Measurements from ENCODE around the gene SNTA1. TPM values are rescaled to one million over a fixed set of nuclear protein-coding genes. Genes with fewer than 3 reads are reported as not detected.
"Not testable (repeated sequence)": the region's sequence is repeated elsewhere in the genome, so short reads cannot be mapped to it uniquely, and the experiment has no call there.

Gene SNTA1
- total RNA-seq, 4 donors from 2014 or later, result 12.3 to 27.6 (median 20.6) TPM

- intact Hi-C loops (cut with DNase I; ENCODE audit: low total_unique reads), result no loop called here
- H3K9me3 ChIP-seq, result no peaks in the 10 kb centered on the region
- peak in 1 of 2 donors; percentile 24 for DNase-seq
- H3K4me3 ChIP-seq, result no peak overlapping the region
- H3K27ac ChIP-seq, result peak overlapping the region in 1 of 2 donors; percentile 25
- no peaks in the 10 kb centered on the region for H3K27me3 ChIP-seq
- no peaks in the 10 kb centered on the region for H3K36me3 ChIP-seq
- no peak for TF ChIP-seq POLR2A (IDR thresholded peaks at IDR 0.05)
- TF ChIP-seq, protein P1, sequence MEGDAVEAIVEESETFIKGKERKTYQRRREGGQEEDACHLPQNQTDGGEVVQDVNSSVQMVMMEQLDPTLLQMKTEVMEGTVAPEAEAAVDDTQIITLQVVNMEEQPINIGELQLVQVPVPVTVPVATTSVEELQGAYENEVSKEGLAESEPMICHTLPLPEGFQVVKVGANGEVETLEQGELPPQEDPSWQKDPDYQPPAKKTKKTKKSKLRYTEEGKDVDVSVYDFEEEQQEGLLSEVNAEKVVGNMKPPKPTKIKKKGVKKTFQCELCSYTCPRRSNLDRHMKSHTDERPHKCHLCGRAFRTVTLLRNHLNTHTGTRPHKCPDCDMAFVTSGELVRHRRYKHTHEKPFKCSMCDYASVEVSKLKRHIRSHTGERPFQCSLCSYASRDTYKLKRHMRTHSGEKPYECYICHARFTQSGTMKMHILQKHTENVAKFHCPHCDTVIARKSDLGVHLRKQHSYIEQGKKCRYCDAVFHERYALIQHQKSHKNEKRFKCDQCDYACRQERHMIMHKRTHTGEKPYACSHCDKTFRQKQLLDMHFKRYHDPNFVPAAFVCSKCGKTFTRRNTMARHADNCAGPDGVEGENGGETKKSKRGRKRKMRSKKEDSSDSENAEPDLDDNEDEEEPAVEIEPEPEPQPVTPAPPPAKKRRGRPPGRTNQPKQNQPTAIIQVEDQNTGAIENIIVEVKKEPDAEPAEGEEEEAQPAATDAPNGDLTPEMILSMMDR (IDR thresholded peaks at IDR 0.05), result no peak
- peaks cover 0 to 5% of the 10 kb centered on the region in 2 donors for H3K4me1 ChIP-seq
Measured at GRCh38 chr20:33433465-33434234, 9.9 kb downstream of the SNTA1 start.

DNA sequence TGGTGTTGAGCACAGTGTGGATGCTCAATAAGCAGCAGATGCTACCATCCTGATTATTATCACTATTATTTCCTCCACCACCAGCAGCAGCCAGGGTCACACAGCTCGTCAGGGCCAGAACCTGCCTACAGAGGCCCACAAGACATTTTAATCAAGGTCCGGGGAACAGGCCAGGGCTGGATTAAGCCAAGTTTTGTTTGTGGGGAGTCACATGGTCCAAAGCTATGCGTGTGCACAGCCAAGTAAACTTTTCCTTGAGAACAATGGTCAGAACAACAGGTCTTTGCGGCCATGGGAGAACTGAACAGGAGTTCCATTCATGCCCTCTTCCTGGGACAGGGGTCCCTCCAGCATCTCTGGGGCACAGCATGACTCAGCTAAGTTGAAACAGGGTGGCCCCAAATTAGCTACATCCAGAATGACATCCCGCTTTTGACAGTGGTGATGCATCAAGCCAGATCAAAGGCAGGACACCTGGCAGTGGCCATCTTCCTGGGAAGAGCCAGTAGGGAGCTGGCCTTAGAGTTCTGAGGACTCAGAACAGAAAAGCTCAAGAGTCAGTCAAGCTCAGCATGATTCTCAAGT is 11.7 kb downstream of the SNTA1 start:
- TF ChIP-seq, protein P1 (IDR thresholded peaks at IDR 0.05), result no peak
- intact Hi-C loops (cut with DNase I; ENCODE audit: low total_unique reads), result no loop called here
- H3K9me3 ChIP-seq, result no peaks in the 10 kb centered on the region
- no peaks in the 10 kb centered on the region for H3K27me3 ChIP-seq
- H3K36me3 ChIP-seq, result no peaks in the 10 kb centered on the region
- no peak overlapping the region for H3K27ac ChIP-seq
- no peak overlapping the region for H3K4me3 ChIP-seq
- no peak for DNase-seq
- H3K4me1 ChIP-seq, result no peaks in the 10 kb centered on the region

DNA sequence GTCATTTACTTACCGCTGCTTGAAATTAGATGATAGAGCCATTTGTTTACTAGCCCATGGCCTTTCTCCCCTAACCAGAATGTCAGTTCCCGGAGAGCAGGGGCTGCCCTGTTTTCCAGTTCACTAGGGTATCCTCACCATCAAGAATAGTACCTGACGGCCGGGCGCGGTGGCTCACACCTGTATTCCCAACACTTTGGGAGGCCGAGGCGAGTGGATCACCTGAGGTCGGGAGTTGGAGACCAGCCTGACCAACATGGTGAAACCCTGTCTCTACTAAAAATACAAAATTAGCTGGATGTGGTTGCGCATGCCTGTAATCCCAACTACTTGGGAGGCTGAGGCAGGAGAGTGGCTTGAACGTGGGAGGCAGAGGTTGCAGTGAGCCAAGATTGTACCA is 19.7 kb downstream of the SNTA1 start:
- H3K4me1 ChIP-seq; H3K36me3 ChIP-seq; intact Hi-C loops (cut with DNase I; ENCODE audit: low total_unique reads); H3K4me3 ChIP-seq; H3K9me3 ChIP-seq; H3K27me3 ChIP-seq; DNase-seq: not testable (repeated sequence)
- H3K27ac ChIP-seq, result peak overlapping the region; percentile 16 to 36

GRCh38 chr20:33423141-33423834 is 20.3 kb downstream of the SNTA1 start:
- peak; percentile 47 to 55 for DNase-seq
- TF ChIP-seq, protein P1 (IDR thresholded peaks at IDR 0.05), result no peak
- no peak for TF ChIP-seq POLR2A (IDR thresholded peaks at IDR 0.05)
- H3K9me3 ChIP-seq, result no peaks in the 10 kb centered on the region
- no peak overlapping the region for H3K4me3 ChIP-seq
- no peaks in the 10 kb centered on the region for H3K4me1 ChIP-seq
- H3K27me3 ChIP-seq, result no peaks in the 10 kb centered on the region
- intact Hi-C loops (cut with DNase I; ENCODE audit: low total_unique reads), result no loop called here
- peak overlapping the region; percentile 16 to 36 for H3K27ac ChIP-seq
- H3K36me3 ChIP-seq, result no peaks in the 10 kb centered on the region

DNA sequence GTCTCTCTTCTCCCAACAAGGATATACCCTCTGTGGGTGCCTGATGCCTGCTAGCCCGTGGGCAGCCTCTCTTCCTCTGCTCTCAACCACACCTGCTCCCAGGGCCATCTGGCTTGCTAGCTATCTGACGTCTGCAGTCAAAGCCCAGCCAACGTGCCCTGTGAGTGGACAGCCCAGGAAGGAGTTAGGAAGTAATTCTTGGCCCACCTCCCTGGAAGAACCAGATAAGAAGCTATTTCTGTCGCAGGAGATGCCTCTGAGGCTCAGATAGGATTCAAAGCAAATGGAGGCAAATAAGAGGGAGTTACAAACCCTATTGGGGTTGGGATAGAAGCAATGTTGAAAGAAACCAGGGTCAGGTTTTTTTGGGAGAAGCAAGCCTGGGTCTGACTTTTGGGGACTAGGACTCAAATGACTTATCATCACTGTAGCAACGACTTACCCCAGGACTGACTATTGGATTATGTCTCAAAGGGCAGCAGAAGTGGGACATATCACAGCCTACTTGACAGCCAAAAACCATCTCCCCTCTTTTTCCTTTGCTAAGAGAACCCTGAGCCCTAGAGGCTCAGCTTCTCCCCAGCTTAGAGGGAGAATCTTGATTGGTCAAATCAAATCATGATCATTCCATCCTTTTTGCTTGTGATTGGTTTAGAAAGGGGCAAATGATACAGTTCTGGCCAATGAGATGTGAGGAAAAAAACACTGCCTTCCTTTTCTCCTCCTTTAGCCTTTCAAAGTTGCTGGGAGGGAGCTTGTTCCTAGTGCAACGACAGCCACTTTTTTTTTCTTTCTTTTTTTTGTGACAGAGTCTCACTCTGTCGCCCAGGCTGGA is 24.2 kb downstream of the SNTA1 start:
- no peaks in the 10 kb centered on the region for H3K27me3 ChIP-seq
- no peaks in the 10 kb centered on the region for H3K36me3 ChIP-seq
- TF ChIP-seq POLR2A (IDR thresholded peaks at IDR 0.05), result no peak
- TF ChIP-seq, protein P1 (IDR thresholded peaks at IDR 0.05), result no peak
- H3K4me1 ChIP-seq, result no peaks in the 10 kb centered on the region
- intact Hi-C loops (cut with DNase I; ENCODE audit: low total_unique reads), result no loop called here
- DNase-seq, result peak; percentile 27 to 45
- no peaks in the 10 kb centered on the region for H3K9me3 ChIP-seq
- H3K27ac ChIP-seq, result no peak overlapping the region
- H3K4me3 ChIP-seq, result no peak overlapping the region
